SIG-M5 (cell line): Measurements from ENCODE around the gene ZNF628.

ENCODE experiments used
- DNase-seq: peaks from one replicate; lab custom pipeline; 2025; lab: John Stamatoyannopoulos, UW

Gene ZNF628

DNA sequence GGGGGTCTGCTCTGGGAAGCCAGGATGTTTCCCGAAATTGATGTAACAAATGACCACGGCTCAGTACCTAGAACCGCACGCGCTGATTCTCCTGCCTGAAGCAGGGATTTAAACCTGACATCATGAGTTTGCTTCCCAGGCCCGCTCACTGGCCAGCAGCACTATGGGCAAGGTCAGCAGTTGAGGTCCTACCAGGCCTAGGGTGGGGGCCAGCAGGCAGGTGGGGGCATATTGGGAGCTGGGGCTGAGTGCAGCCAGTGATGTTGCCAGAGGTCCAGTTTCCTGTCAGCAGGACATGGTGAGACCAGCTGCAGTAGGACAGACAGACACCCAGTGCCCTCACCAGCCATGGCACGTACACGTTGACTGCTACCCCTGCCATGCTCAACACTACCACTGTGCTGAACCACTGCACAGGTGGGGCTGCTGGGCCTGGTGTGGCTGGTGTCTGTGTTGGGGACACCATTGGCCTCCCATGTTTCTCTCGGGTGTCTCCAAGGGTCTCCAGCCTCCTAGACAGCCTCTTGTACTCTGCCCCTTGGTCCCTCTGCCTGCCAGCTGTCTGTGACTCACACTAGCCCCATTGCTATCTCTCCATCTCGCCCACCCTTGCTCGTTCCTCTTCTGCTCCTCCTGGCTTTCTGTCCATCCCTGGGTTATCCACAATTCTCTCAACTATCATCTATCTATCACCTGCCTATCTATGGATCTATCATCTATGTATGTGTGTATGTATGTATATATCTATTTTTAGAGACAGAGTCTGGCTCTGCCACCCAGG lies 10.8 kb upstream of the ZNF628 start:
- DNase-seq, result no peak

DNA sequence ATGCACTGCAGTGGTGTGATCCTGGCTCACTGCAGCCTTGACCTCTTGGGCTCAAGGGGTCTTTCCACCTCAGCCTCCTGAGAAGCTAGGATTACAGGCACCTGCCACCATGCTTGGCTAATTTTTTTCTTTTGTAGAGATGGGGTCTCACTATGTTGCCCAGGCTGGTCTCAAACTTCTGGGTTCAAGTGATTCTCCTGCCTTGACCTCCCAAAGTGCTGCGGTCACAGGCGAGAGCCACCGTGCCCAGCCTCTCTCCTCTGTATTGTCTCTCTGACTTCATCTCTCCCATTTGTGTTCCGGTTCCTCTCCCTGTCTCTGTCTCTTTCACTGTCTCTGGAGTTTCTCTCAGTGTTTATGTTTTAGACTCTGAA lies 10.2 kb upstream of the ZNF628 start:
- no peak for DNase-seq

DNA sequence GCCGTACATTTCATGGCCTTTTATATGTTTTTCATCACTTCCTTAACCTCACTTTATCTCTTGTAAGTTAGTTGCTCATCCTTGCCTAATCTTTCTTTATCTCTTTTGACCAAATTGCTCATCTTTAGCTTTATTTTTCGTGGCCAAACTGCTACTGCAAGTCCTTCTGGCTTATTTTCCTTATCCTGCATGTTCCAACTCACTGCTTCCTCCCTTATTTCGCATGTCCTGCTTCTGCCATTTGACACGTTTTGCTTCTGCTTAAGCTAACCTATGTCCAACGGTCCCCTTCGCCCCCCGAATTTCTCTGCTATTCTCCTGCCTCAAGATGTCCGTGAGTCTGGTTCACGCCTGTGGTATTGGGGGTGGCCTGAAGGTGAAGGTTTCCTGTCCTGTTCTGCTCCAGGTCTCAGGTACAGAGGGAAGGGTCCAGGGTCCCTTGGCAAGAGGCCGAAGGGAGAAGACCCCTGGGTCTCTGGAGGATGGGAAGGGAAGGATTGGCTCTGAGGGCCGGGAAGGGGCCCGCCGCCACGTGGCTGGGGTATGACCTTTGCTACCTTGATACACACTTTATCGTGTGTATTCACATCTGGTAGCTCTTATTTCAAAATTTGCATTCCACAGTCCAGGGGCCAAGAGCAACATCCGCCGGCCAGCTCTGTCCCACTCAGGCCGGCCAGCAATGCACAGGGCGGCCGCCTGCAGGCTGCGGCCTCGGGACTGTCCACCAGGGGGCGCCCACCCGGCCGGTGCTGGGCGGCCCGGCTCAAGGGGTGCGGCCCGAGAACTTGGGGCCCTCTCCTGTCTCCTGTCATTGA lies 9.0 kb upstream of the ZNF628 start:
- no peak for DNase-seq

DNA sequence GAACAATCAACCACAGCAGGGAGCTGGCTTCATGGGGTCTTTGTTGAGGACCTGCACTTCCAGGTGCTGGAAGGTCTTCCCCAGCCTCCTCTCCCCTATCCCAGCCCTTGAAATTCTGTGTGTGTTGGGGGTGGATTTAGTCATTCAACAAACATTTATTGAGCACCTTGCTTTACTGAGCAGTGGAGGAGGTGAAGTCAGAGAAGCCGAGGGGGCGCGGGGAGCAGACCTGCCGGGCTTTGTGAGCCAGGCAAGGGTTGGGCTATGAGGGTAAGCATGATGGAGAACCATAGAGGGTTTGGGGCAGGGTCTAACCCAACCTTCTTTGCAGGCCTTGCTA lies 8.4 kb upstream of the ZNF628 start:
- no peak for DNase-seq

DNA sequence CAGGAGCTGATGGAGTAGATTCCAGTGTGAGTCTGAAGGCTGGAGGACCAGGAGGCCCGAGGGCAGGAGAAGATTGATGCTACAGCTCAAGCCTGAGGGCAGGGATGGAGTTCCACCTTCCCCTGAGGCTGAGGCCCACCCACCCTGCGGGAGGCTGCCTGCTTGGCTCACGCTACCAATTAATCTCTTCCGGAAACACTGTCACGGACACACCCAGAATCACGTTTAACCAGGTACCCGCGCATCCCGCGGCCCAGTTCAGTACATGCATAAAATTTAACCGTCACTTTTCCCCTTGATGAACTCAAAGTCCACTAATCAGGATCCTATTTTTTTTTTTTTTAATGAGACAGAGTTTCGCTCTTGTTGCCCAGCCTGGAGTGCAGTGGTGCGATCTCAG lies 5.2 kb upstream of the ZNF628 start:
- no peak for DNase-seq

DNA sequence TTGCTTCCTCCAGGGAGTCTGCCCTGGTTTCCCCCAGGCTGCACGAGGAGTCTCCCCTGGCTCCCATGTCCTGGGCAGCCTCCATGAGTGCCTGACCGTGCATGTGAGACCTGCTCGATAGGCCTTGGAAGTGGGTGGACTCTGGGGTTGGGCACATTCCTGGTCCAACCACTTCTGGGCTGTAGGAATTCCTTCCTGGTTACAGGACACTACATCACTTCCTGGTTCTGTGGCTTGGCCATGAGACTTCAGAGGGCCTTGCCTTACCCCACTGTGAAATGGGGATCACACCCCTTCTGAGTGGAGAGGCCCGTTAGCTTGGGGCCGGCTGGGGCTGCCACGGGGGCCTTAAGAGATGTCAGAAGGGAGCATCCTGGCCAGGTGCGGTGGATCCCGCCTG lies 4.0 kb upstream of the ZNF628 start:
- DNase-seq, result no peak

DNA sequence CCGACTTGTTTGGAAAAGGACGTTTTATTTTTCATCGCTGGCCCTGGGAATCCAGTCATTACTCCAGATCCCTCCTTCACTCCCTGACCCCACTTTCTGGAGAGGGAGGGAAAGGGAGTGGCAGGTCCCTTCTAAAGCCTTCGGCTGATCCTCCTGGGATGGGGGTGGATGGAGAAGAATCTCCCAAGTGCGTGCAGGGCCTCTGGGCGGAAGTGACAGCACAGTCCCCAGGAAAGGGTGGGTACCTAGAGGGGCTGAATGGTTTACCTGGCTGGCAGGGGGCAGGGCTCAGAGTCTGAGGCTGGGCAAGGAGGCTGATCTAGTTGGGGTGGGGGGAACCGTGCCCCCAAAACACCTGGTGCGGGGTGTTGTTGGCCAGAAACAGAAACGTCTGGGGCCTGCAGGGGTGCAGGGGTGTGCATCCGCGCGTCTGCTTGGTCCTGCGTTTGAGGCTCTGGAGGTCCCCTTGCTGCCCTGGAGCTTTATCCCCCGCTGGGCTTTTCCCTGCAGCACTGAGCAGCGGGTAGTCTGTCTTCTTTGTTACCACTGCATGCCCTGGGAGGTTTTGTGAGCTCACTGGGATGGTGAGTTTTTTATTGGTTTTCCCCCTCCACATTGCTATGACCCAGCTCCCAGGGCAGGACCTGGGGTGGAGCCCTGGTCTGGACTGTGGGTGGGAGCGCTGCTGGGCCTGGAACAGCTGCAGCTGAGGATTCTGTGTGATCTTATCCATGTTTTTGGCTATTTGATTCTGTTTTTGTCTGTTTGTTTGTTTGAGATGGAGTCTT lies 3.0 kb upstream of the ZNF628 start:
- no peak for DNase-seq

DNA sequence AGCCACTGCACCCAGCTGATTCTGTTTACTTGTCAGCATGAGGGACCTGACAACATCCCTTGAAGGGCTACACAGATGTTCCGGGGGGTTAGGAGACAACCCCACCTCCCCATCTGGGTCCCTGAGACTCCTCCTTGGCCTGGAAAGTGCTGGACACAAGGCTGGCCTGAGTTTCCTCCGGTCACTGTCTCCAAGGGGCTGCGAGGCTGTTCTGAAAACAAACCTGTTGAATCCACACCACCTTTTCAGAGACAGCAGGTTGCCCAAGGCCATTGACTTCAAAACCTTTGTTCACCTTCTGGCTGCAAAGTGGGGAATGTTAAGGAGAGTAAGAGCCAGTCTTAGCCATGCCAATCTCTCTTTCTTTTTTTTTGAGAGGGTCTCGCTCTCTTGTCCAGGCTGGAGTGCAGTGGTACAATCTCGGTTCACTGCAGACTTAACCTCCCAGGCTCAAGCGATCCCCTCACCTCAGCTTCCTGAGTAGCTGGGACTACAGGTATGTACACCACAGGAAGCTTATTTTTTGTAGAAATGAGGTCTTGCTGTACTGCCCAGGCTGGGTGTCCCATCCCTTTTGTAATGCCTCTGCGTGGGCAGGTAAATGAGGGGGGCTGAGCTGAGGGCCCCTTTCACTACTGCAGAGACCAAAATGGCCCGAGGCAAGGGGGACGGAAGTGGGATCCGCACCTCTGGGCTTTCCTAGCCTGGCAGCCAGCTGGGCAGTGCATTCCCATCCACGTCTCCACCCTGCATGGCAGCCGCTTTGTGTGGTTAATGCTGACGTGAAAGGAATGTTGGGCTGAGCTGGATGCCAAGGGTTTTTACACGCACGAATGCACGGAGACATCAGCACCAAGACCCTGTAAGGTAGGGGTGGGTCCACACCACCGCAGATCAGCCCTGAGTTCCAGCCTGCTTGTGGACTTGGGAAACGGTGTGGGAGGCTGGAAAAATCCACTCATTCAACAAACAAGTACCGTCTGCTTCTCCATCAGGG lies 1.9 kb upstream of the ZNF628 start:
- no peak for DNase-seq

DNA sequence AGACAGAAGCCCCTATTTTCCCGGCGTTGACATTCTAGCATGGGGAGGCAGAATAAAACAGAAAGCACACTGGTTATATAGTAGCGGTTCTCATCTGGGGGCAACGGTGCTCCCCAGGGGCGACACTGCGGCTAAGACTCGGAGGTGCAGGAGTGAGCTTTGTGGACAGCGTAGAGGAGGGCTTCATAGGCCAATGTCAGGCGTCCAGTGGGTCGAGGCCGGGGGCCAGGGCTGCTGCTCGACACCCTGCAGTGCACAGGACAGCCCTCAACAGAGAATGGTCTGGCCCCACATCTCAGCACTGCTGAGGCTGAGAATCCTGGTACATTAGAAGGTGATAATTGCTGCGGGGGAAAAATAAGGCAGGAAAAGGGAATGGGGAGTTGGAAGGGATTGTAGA lies 1.5 kb downstream of the ZNF628 start:
- DNase-seq, result no peak

DNA sequence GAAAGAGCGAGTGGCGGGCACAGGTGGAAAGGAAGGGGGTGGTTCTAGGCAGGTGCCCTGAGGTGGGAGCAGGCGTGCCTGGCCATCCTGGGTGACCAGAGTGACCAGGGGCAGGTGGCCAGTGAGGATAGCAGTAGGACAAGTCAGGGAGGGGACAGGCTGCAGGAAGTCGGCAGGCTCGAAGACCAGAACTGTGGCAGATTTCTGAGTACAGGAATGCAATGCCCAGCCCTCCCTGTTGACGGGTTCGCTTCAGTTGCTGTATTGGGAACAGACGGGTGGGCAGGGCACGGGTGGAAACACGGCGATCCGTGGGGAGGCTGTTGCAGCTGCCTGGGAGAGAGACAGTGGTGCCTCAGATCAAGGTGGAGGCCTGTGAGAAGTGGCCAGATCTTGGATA lies 1.9 kb downstream of the ZNF628 start:
- no peak for DNase-seq

DNA sequence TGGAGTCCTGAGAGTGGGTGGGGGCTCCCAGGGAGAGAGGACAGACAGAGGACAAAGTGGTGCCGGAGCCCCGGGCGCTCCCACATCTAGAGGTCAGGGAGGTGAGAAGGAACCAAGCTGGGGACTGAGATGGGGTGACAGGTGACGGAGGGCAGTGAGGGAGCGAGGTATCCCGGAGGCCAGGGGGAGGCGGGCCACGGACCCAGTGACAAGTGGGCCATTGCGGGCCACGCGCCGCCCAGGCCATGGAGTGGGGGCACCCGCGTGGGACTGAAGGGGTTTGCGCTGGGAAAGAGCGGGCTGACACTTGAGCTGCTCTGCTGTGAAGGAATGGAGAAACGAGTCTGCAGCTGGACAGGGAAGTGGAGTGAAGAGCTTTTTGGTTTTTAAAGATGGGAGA lies 2.6 kb downstream of the ZNF628 start:
- no peak for DNase-seq

DNA sequence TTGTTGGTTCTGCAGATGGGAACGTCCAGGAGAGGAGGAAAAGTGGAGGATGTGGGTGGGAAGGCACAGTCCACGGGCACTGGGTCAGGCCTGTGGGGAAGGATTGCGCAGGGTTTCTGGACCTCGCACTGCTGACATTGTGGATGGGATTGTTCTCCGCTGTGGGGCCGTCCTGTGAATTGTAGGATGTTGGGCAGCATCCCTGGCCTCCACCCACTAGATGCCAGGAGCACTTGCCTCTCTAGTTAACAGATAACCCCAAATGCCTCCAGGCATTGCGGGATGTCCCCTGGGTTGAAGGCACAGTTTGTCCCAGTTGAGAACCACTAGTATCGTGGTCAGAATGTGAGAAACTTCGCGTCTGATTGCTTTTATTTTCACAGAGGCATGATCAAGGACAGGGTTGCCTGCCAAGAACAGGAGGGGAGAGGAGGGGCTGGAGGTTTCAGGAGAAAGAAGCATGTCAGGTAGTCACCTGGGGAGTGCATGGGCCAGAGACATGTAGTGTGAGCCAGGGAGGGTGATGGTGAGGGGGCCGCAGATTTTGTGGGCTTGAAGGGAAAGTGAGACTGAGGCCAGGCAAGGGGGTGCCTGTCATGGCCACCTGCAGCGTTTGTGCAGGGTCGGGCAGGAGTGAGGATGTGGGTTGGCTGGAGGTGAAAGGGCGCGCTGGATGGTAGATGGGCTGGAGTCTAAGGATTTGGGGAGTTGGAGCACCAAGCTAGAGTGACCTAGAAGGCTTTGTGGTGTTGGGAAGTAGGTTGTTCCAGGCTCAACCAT lies 3.2 kb downstream of the ZNF628 start:
- no peak for DNase-seq

DNA sequence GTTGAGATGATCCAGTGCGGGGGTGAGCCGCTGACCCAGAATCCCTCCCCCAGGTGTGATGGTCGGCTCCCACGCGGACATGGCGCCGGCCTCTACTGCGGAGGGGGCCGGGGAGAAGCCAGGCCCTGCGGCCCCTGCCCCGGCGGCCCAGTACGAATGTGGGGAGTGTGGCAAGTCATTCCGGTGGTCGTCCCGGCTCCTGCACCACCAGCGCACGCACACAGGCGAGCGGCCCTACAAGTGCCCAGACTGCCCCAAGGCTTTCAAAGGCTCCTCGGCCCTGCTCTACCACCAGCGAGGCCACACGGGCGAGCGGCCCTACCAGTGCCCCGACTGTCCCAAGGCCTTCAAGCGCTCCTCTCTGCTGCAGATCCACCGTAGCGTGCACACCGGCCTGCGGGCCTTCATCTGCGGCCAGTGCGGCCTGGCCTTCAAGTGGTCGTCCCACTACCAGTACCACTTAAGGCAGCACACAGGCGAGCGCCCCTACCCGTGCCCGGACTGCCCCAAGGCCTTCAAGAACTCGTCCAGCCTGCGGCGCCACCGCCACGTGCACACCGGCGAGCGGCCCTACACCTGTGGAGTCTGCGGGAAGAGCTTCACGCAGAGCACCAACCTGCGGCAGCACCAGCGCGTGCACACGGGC lies 4.9 kb downstream of the ZNF628 start:
- no peak for DNase-seq

DNA sequence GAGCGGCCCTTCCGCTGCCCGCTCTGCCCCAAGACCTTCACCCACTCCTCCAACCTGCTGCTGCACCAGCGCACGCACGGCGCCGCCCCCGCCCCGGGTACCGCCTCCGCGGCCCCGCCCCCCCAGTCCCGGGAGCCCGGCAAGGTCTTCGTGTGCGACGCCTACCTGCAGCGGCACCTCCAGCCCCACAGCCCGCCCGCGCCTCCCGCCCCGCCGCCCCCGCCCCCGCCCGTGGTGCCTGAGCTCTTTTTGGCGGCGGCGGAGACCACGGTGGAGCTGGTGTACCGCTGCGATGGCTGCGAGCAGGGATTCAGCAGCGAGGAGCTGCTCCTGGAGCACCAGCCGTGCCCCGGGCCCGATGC lies 5.4 kb downstream of the ZNF628 start:
- no peak for DNase-seq

DNA sequence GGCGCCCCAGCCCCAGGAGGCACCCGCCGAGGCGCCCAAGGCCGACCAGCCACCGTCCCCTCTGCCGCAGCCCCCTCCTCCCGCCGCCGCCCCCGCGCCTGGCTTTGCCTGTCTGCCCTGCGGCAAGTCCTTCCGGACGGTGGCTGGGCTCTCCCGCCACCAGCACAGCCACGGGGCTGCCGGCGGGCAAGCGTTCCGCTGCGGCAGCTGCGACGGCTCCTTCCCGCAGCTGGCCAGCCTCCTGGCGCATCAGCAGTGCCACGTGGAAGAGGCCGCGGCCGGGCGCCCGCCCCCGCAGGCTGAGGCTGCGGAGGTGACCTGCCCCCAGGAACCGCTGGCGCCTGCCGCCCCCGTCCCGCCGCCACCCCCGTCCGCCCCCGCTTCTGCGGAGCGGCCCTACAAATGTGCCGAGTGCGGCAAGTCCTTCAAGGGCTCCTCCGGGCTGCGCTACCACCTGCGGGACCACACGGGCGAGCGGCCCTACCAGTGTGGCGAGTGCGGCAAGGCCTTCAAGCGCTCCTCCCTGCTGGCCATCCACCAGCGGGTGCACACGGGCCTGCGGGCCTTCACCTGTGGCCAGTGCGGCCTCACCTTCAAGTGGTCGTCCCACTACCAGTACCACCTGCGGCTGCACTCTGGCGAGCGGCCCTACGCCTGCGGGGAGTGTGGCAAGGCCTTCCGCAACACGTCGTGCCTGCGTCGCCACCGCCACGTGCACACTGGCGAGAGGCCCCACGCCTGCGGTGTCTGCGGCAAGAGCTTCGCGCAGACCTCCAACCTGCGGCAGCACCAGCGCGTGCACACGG lies 5.9 kb downstream of the ZNF628 start:
- DNase-seq, result no peak

DNA sequence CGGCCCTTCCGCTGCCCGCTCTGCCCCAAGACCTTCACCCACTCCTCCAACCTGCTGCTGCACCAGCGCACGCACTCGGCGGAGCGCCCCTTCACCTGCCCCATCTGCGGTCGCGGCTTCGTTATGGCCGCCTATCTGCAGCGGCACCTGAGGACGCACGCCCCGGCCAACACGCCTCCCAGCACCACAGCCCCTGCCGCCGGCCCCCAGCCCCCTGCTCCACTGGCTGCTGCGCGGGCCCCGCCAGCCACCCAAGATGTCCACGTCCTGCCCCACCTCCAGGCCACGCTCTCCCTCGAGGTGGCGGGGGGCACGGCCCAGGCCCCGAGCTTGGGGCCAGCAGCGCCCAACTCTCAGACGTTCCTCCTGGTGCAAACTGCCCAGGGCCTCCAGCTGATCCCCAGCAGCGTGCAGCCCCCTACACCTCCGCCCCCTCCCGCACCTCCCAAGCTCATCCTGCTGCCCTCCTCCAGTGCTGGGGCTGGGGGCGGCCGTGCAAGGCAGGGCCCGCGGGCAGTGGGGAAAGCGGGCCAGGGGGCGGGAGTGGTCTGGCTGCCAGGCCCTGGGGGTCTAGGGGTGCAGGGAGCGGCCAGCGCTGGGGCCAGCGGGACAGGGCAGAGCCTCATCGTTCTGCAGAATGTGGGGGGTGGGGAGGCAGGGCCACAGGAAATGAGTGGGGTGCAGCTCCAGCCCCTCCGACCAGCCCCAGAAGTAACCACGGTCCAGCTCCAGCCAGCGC lies 6.7 kb downstream of the ZNF628 start:
- no peak for DNase-seq

DNA sequence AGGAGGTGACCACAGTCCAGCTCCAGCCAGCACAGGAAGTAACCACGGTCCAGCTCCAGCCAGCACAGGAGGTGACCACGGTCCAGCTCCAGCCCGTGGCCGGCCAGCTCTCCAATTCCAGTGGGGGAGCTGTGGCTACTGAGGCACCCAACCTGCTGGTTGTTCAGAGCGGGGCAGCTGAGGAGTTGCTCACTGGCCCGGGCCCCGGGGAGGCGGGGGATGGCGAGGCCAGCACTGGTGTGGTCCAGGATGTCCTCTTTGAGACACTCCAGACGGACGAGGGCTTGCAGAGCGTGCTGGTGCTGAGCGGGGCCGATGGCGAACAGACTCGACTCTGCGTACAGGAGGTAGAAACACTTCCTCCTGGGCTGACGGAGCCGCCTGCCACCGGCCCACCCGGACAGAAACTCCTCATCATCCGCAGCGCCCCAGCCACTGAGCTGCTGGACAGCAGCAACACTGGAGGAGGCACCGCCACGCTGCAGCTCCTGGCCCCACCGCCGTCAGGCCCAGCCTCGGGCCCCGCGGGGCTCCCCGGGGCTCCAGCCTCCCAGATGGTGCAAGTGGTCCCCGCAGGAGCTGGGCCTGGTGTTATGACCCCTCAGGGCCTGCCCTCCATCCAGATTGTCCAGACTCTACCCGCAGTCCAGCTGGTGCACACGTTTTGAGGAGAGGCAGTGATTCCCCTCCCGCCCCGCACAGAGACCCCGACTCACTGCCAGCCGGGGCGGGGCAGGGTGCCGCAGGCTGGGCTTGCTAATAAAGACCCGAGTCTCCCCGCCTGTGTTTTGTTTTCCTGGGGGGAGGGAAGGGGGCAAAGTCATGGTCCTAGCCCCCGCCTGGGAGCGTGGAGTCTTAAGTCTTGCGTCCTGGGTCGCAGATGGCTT lies 7.5 kb downstream of the ZNF628 start:
- no peak for DNase-seq
